ENCODE data around the gene KANK4.

DNA sequence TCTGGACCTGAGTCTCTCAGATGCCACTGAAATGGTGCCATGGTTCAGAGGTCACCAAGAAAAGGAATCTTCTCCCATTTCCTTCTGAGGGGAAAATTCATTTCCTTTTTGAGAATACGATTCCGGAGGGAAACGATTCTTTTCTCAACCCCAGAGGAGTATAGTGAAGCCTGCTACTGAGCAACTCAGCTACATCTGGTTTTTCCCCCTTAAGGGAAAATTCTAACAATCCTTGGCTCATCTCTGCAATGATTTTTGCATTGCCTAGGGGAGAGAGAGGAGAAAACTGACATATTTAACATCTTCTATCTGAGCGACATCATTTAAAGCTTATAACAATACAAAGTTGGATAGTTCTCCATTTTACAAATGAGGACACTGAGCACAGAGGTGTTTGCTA lies 22.4 kb upstream of the KANK4 start:
- no peak for TF ChIP-seq ARNTL (CRISPR knock-in tag; IDR thresholded peaks at IDR 0.05; ENCODE audit: borderline replicate concordance, low read depth)
- no peak for TF ChIP-seq ZFP30 (CRISPR knock-in tag; IDR thresholded peaks at IDR 0.05)
- TF ChIP-seq SNAI2 (CRISPR knock-in tag; IDR thresholded peaks at IDR 0.05): no peak
- TF ChIP-seq ESRRG (CRISPR knock-in tag; IDR thresholded peaks at IDR 0.05): no peak
- TF ChIP-seq, protein P1, sequence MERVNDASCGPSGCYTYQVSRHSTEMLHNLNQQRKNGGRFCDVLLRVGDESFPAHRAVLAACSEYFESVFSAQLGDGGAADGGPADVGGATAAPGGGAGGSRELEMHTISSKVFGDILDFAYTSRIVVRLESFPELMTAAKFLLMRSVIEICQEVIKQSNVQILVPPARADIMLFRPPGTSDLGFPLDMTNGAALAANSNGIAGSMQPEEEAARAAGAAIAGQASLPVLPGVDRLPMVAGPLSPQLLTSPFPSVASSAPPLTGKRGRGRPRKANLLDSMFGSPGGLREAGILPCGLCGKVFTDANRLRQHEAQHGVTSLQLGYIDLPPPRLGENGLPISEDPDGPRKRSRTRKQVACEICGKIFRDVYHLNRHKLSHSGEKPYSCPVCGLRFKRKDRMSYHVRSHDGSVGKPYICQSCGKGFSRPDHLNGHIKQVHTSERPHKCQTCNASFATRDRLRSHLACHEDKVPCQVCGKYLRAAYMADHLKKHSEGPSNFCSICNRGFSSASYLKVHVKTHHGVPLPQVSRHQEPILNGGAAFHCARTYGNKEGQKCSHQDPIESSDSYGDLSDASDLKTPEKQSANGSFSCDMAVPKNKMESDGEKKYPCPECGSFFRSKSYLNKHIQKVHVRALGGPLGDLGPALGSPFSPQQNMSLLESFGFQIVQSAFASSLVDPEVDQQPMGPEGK (CRISPR knock-in tag; IDR thresholded peaks at IDR 0.05; ENCODE audit: borderline replicate concordance): no peak
- TF ChIP-seq ZNF565 (CRISPR knock-in tag; conservative IDR thresholded peaks at IDR 0.05; ENCODE audit: low read depth): no peak
- TF ChIP-seq, protein P2, sequence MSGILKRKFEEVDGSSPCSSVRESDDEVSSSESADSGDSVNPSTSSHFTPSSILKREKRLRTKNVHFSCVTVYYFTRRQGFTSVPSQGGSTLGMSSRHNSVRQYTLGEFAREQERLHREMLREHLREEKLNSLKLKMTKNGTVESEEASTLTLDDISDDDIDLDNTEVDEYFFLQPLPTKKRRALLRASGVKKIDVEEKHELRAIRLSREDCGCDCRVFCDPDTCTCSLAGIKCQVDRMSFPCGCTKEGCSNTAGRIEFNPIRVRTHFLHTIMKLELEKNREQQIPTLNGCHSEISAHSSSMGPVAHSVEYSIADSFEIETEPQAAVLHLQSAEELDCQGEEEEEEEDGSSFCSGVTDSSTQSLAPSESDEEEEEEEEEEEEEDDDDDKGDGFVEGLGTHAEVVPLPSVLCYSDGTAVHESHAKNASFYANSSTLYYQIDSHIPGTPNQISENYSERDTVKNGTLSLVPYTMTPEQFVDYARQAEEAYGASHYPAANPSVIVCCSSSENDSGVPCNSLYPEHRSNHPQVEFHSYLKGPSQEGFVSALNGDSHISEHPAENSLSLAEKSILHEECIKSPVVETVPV (CRISPR knock-in tag; IDR thresholded peaks at IDR 0.05): no peak
- TF ChIP-seq TOX (CRISPR knock-in tag; IDR thresholded peaks at IDR 0.05; ENCODE audit: borderline replicate concordance): no peak
